Smooth muscle cell of the brain vasculature (primary cell): Measurements from ENCODE around the gene PFKFB3.
"Not testable (repeated sequence)": the region's sequence is repeated elsewhere in the genome, so short reads cannot be mapped to it uniquely, and the experiment has no call there.

ENCODE experiments used
- DNase-seq: peaks from one replicate; pipeline ENCODE4 v3.0.0-alpha.2; 2012; ENCODE audit warnings: low read depth, low spot score

Gene PFKFB3

GRCh38 chr10:6272126-6272525 lies 69.4 kb downstream of the PFKFB3 start:
- DNase-seq = no peak

DNA sequence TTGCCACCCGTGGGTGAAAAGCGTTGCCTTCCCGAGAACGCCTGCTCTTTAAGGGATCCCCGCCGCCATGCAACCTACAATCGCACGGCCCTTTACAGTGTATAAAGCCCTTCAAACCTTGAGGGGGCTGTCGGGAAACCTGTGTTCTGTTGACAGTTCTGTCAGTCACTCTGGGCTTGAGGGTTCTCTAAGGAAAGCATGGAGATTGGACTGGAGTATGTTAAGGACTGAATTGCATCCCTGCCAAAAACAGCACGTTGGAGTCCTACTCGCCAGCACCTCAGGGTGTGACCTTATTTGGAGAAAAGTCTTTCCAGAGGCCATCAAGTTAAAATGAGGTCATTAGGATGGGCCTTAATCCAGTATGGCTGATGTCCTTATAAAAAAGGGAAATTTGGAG lies 70.6 kb downstream of the PFKFB3 start:
- no peak for DNase-seq

- no peak for DNase-seq
Measured at GRCh38 chr10:6274040-6274439, 71.3 kb downstream of the PFKFB3 start.

GRCh38 chr10:6274484-6274883 lies 71.8 kb downstream of the PFKFB3 start:
- DNase-seq = no peak

- peak; percentile 67 for DNase-seq
Measured at GRCh38 chr10:6275022-6275997, 72.6 kb downstream of the PFKFB3 start.

- no peak for DNase-seq
Measured at GRCh38 chr10:6276356-6276755, 73.6 kb downstream of the PFKFB3 start.

GRCh38 chr10:6278519-6279120 lies 75.9 kb downstream of the PFKFB3 start:
- no peak for DNase-seq

GRCh38 chr10:6279540-6280267 lies 77.0 kb downstream of the PFKFB3 start:
- DNase-seq = no peak

DNA sequence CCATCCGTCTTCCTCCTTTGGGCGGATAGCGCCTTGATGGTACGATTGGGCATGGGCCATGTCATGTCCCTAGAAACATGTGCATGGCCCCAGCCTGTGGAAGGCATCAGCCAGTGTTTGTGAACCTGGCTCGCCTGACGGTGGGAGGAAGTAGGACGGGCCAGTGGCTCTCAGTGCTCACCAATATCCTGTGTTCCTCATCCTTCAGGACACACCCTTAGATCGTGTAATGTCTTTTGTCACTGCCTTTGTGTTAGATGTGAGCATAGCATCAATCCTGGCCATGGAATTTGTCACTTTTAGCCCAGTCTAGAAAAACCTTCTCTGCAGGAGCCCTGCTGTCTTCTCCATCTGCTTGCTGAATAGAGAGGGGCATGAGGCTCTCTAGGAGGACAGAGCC lies 77.6 kb downstream of the PFKFB3 start:
- DNase-seq = no peak

DNA sequence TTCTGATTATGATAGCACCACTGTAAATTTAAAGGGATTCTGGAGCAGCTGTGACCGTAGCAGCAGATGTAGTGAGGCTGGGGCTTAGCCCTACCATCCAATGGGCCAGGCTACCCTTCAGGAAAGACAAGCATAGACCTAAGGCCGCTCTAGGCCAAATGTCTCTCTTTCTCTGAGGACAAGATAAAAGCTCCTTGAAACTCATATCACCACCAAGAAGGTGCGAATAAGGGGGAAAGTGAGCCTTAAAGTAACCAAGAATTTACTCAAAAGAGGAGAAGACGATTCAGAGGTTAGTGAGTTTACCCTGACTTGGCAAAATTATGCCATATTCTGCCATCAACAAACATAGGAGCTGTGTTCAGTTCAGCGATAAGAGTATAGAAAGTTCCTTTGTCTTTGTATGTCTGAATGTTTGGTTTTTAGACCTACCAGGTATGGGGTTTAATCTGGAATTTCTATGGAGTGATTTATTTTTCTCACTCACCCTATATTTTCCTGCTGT lies 79.8 kb downstream of the PFKFB3 start:
- DNase-seq = no peak

- DNase-seq = no peak
Measured at GRCh38 chr10:6283655-6284054, 80.9 kb downstream of the PFKFB3 start.

- not testable (repeated sequence) for DNase-seq
Measured at GRCh38 chr10:6290621-6291020, 87.9 kb downstream of the PFKFB3 start.

DNA sequence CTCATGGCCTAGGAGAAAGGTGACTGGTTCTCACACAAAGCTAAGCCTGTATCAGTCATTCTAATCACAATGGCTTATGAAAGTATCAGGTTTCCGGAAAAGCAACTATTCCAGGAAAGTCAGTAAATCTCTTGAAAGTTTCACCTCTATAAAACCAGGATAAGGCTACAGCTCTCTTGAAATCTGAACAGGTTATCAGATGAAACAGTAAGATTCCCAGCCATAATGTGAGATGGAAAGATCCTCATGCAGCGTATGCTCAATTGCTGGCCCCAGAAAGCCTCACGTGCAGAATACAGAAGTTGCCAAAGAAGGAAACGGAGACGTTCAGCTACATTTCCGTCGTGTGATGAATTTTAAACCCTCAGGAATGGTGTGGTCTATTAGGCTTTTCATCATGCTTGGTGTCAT lies 90.0 kb downstream of the PFKFB3 start:
- DNase-seq = no peak

- DNase-seq = not testable (repeated sequence)
Measured at GRCh38 chr10:6296425-6296824, 93.7 kb downstream of the PFKFB3 start.

DNA sequence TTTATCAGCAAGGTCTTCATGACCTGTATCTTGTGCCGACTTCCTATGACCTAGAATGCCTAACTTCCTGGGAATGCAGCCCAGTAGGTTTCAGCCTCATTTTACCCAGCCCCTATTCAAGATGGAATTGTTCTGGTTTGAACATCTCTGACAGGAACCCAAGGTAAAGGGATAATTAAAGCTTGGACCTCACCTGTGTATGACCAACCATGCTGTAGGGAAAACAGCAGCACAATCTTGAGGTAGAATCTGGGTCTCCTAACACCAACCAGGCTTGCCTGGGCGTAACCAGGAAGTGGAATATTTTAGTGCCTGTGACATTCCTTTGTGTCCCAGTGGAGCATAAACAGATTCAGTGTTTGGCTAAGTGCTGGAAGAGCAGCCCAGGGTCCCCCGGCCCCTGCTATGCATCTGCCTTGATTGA lies 94.1 kb downstream of the PFKFB3 start:
- no peak for DNase-seq

DNA sequence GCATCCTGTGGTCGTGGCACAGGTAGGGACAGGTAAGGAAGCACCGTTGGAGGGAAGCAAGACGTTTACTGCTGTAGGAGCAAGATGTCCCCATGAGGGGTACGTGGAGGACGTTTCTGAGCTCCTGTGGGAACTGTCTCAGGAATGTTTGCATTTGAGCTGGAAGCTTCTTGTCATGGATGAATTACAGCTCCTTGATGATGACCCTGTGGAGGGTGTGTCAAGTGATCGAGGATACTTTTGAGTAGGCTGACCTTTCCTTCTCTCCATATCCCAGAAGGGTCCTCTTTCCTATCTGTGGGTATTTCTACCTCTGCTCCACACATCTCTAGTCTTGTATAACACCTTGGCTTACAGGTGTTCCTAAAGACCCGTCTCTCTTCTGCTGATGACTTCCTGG lies 94.8 kb downstream of the PFKFB3 start:
- no peak for DNase-seq

DNA sequence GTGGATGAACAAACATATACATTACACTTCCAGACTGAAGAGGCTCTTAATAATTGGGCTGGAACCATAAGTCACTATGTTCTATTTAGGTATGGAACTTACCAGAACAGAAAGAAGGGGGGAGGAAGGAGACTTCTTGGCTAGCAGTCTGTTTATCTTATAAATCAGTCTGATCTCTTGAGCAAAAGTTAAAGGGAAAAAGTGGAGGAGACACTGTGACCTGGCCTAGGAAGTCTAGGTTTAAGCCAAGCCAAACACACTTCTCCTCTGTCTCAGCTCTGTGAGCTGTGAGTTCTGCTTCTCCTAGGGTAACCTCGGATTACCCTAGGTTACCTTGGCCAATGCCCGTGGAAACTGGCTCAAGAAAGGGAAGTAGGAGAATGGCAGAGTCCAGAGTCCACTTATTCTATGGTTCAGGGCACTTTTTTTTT lies 95.2 kb downstream of the PFKFB3 start:
- peak; percentile 17 for DNase-seq

DNA sequence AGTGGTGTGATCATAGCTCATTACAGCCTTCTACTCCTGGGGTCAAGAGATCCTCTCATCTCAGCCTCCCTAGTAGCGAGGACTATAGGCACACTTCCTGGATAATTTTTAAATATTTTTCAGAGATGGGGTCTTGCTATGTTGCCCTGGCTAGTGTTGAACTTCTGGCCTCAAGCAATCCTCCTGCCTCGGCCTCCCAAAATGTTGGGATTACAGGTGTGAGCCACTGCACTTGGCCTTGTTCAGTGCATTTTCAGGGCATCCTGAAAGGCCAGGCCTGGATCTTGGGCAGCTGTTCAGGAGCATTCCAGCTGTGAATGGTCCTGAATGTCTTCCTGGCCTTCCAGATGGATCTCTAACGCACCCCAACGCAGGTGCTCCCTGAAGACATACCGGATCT lies 95.7 kb downstream of the PFKFB3 start:
- DNase-seq = no peak

GRCh38 chr10:6299234-6299633 lies 96.5 kb downstream of the PFKFB3 start:
- DNase-seq = no peak

- DNase-seq = no peak
Measured at GRCh38 chr10:6299743-6300105, 97.0 kb downstream of the PFKFB3 start.

GRCh38 chr10:6300106-6300783 lies 97.5 kb downstream of the PFKFB3 start:
- DNase-seq = peak; percentile 39
